HepG2 (cell line): Measurements from ENCODE around the gene NEDD8. TPM values are rescaled to one million over a fixed set of nuclear protein-coding genes. Genes with fewer than 3 reads are reported as not detected.

Source experiments
- AGO1 ChIP-seq: fragments of 200-400 bp; formaldehyde crosslinking; IDR thresholded peaks from 2 replicates; pipeline ENCODE4 v1.6.1; 2017; ENCODE audit warnings: mild to moderate bottlenecking, low read depth, low read length, moderate library complexity; ENCODE audit not compliant: poor library complexity, severe bottlenecking
- BCL6 ChIP-seq: IDR thresholded peaks from 2 replicates; pipeline ENCODE4 v1.6.1; 2016; ENCODE audit warnings: missing genetic modification reagents, missing compliant biosample characterization
- ERF ChIP-seq: IDR thresholded peaks from 2 replicates; pipeline ENCODE4 v1.6.1; 2018; ENCODE audit warnings: missing biosample characterization, missing genetic modification reagents
- FOXJ3 ChIP-seq: sonication (generic); formaldehyde crosslinking; IDR thresholded peaks from 2 replicates; pipeline ENCODE4 v1.4.0; 2020; ENCODE audit warnings: missing genetic modification reagents, mild to moderate bottlenecking, borderline replicate concordance
- HDAC6 ChIP-seq: fragments of 200-600 bp; sonication (generic); IDR thresholded peaks from 2 replicates; pipeline ENCODE4 v1.7.0; 2017; ENCODE audit warnings: mild to moderate bottlenecking, antibody characterized with exemption, low read length, low read depth
- HNRNPL ChIP-seq: fragments of 200-400 bp; formaldehyde crosslinking; IDR thresholded peaks from 2 replicates; pipeline ENCODE4 v1.6.1; 2017; ENCODE audit warnings: mild to moderate bottlenecking, low read depth, low read length
- HOXA5 ChIP-seq: sonication (generic); formaldehyde crosslinking; IDR thresholded peaks from 2 replicates; pipeline ENCODE4 v1.4.0; 2020; ENCODE audit warnings: missing genetic modification reagents
- MEIS2 ChIP-seq: sonication (generic); formaldehyde crosslinking; IDR thresholded peaks from 2 replicates; pipeline ENCODE4 v1.9.0; 2021; ENCODE audit warnings: mild to moderate bottlenecking, missing genetic modification reagents
- MXI1 ChIP-seq: IDR thresholded peaks from 3 replicates; pipeline ENCODE4 v1.6.1; 2012; ENCODE audit warnings: low read depth, low read length, inconsistent platforms, borderline replicate concordance
- NFE2 ChIP-seq: sonication (generic); formaldehyde crosslinking; IDR thresholded peaks from 2 replicates; pipeline ENCODE4 v1.4.0; 2020; ENCODE audit warnings: missing genetic modification reagents
- PCBP2 ChIP-seq: fragments of 200-400 bp; formaldehyde crosslinking; optimal IDR thresholded peaks from 2 replicates; pipeline ENCODE3; 2018; ENCODE audit warnings: low read length, low read depth; ENCODE audit not compliant: poor library complexity, severe bottlenecking
- STAG1 ChIP-seq: sonication (generic); formaldehyde crosslinking; IDR thresholded peaks from 2 replicates; pipeline ENCODE4 v1.4.0; 2020; ENCODE audit warnings: missing genetic modification reagents
- ZFP41 ChIP-seq: sonication (generic); formaldehyde crosslinking; IDR thresholded peaks from 2 replicates; pipeline ENCODE4 v1.4.0; 2020; ENCODE audit warnings: mild to moderate bottlenecking, missing genetic modification reagents, borderline replicate concordance
- ZNF589 ChIP-seq: sonication (generic); formaldehyde crosslinking; conservative IDR thresholded peaks from 2 replicates; pipeline ENCODE4 v1.8.0; 2022; ENCODE audit warnings: mild to moderate bottlenecking, moderate library complexity, missing genetic modification reagents
- ZNF629 ChIP-seq: sonication (generic); formaldehyde crosslinking; conservative IDR thresholded peaks from 2 replicates; pipeline ENCODE4 v1.5.0; 2020; ENCODE audit warnings: missing genetic modification reagents
- ZNF670 ChIP-seq: sonication (generic); formaldehyde crosslinking; IDR thresholded peaks from 2 replicates; pipeline ENCODE4 v1.8.0; 2022; ENCODE audit warnings: mild to moderate bottlenecking, missing genetic modification reagents, borderline replicate concordance
- ZSCAN5A ChIP-seq: sonication (generic); formaldehyde crosslinking; IDR thresholded peaks from 2 replicates; pipeline ENCODE4 v1.8.0; 2022; ENCODE audit warnings: mild to moderate bottlenecking, missing genetic modification reagents, borderline replicate concordance
- polyA plus RNA-seq, 8 experiments: library from polyadenylated mRNA; depleted of rRNA in 3 of 8; stranded (reverse) in 7 of 8; unstranded in 1 of 8; fragments of >200 nt; fragmentation: Illumina TruSeq in 4 of 8; extraction: Trizol in 4 of 8; gene quantifications; 2 replicates each; pipeline versions ENCODE4 v1.2.1 to v1.2.3, GENCODE V29; 2011 to 2016; ENCODE audit warnings: low read depth in 4 of 8, missing spikeins in 1 of 8, mixed read lengths in 1 of 8; ENCODE audit not compliant: insufficient read depth in 1 of 8
- total RNA-seq, 5 experiments: library from RNA; depleted of rRNA; stranded (reverse); fragments of >200 nt; fragmentation: Illumina TruSeq; extraction: Trizol; gene quantifications; 2 replicates each; pipeline ENCODE4 v1.2.3, GENCODE V29; 2016; ENCODE audit warnings: low read depth in 1 of 5
- TF ChIP-seq, protein P1 (sequence below): sonication (generic); formaldehyde crosslinking; IDR thresholded peaks from 2 replicates; pipeline ENCODE4 v1.4.0; 2020; ENCODE audit warnings: missing genetic modification reagents, borderline replicate concordance
- TF ChIP-seq, protein P2 (sequence below): sonication (generic); formaldehyde crosslinking; IDR thresholded peaks from 2 replicates; pipeline ENCODE4 v1.5.1; 2020; ENCODE audit warnings: mild to moderate bottlenecking, missing genetic modification reagents, moderate library complexity
- TF ChIP-seq, protein P3 (sequence below), 2 experiments: fragments of 450-650 bp in 1 of 2; sonication (generic) in 1 of 2; formaldehyde crosslinking; IDR thresholded peaks; 2 replicates each; pipeline versions ENCODE4 v1.5.0 to v1.8.0; 2020 to 2022; ENCODE audit warnings: mild to moderate bottlenecking in 1 of 2, missing genetic modification reagents in 1 of 2

The NEDD8 gene
- total and polyA plus RNA-seq, 2 of the 13 experiments (the other 11 are each of a cell fraction or from before 2014, with no cell fraction given), result 535 to 713 TPM

GRCh38 chr14:24271134-24271833 is 39.1 kb upstream of the NEDD8 start, which contains the start of gene RABGGTA (continued):
- TF ChIP-seq, protein P1, sequence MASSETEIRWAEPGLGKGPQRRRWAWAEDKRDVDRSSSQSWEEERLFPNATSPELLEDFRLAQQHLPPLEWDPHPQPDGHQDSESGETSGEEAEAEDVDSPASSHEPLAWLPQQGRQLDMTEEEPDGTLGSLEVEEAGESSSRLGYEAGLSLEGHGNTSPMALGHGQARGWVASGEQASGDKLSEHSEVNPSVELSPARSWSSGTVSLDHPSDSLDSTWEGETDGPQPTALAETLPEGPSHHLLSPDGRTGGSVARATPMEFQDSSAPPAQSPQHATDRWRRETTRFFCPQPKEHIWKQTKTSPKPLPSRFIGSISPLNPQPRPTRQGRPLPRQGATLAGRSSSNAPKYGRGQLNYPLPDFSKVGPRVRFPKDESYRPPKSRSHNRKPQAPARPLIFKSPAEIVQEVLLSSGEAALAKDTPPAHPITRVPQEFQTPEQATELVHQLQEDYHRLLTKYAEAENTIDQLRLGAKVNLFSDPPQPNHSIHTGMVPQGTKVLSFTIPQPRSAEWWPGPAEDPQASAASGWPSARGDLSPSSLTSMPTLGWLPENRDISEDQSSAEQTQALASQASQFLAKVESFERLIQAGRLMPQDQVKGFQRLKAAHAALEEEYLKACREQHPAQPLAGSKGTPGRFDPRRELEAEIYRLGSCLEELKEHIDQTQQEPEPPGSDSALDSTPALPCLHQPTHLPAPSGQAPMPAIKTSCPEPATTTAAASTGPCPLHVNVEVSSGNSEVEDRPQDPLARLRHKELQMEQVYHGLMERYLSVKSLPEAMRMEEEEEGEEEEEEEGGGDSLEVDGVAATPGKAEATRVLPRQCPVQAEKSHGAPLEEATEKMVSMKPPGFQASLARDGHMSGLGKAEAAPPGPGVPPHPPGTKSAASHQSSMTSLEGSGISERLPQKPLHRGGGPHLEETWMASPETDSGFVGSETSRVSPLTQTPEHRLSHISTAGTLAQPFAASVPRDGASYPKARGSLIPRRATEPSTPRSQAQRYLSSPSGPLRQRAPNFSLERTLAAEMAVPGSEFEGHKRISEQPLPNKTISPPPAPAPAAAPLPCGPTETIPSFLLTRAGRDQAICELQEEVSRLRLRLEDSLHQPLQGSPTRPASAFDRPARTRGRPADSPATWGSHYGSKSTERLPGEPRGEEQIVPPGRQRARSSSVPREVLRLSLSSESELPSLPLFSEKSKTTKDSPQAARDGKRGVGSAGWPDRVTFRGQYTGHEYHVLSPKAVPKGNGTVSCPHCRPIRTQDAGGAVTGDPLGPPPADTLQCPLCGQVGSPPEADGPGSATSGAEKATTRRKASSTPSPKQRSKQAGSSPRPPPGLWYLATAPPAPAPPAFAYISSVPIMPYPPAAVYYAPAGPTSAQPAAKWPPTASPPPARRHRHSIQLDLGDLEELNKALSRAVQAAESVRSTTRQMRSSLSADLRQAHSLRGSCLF (CRISPR knock-in tag), result no peak; the same call in 1 of the 2 replicates
- TF ChIP-seq HNRNPL (0 out of 2 replicates have a peak, but pooled peaks have one; percentile 73), BCL6 (CRISPR knock-in tag) (peak; percentile 86), PCBP2 (no peak), ZNF589 (CRISPR knock-in tag) (peak; percentile 99), HDAC6 (no peak), NFE2 (no peak), HOXA5 (peak; percentile 99), ZSCAN5A (CRISPR knock-in tag) (peak; percentile 99), ZNF670 (CRISPR knock-in tag) (no peak; the same call in 1 of the 2 replicates), ERF (CRISPR knock-in tag) (peak; percentile 100), MXI1 (peak; percentile 97), AGO1 (peak; percentile 84), ZFP41 (CRISPR knock-in tag) (peak; percentile 98), MEIS2 (CRISPR knock-in tag) (peak; percentile 99), ZNF629 (peak; percentile 85), FOXJ3 (peak; percentile 69), STAG1 (CRISPR knock-in tag) (peak; percentile 60)
- TF ChIP-seq, protein P2, sequence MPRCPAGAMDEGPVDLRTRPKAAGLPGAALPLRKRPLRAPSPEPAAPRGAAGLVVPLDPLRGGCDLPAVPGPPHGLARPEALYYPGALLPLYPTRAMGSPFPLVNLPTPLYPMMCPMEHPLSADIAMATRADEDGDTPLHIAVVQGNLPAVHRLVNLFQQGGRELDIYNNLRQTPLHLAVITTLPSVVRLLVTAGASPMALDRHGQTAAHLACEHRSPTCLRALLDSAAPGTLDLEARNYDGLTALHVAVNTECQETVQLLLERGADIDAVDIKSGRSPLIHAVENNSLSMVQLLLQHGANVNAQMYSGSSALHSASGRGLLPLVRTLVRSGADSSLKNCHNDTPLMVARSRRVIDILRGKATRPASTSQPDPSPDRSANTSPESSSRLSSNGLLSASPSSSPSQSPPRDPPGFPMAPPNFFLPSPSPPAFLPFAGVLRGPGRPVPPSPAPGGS (CRISPR knock-in tag), result peak; percentile 100
- TF ChIP-seq, protein P3, sequence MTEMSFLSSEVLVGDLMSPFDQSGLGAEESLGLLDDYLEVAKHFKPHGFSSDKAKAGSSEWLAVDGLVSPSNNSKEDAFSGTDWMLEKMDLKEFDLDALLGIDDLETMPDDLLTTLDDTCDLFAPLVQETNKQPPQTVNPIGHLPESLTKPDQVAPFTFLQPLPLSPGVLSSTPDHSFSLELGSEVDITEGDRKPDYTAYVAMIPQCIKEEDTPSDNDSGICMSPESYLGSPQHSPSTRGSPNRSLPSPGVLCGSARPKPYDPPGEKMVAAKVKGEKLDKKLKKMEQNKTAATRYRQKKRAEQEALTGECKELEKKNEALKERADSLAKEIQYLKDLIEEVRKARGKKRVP (CRISPR knock-in tag; IDR thresholded peaks at IDR 0.05), result peak in 1 of 2 experiments; percentile 88; a peak in 2 of 4 replicates
